GM12878 (cell line): ENCODE results near the gene MAN1A1. TPM values are rescaled to one million over a fixed set of nuclear protein-coding genes. Genes with fewer than 3 reads are reported as not detected.

Experiments used
- ATAC-seq: fragments of 200-7000 bp; cut with Tn5 transposase; 3 replicates; pipeline ENCODE4 v1.9.1; 2020; ENCODE audit warnings: mild to moderate bottlenecking, moderate library complexity
- BruUV-seq: library from RNA; stranded (reverse); fragments of 400-500 nt; replicated peaks from 2 replicates; lab custom pipeline; 2021; lab: Mats Ljungman, UMichigan
- CTCF ChIA-PET: fragments of 300-600 bp; sonication (Branson Sonifier 250); formaldehyde crosslinking; extraction: SDS; loops from one replicate; lab custom pipeline; 2021; ENCODE audit warnings: inconsistent platforms; lab: Yijun Ruan, JAX
- POLR2A ChIA-PET: fragments of 350-600 bp; formaldehyde crosslinking; extraction: SDS; loops from one replicate; lab custom pipeline; 2021; ENCODE audit warnings: inconsistent platforms; lab: Charles Lee
- RAD21 ChIA-PET: fragments of 300-600 bp; sonication (Branson Sonifier 250); formaldehyde crosslinking; loops from one replicate; lab custom pipeline; 2023; ENCODE audit warnings: antibody characterized with exemption; ENCODE audit not compliant: unreplicated experiment; lab: Charles Lee
- SMC1A ChIA-PET: fragments of 300-600 bp; sonication (Branson Sonifier 250); formaldehyde crosslinking; loops from one replicate; lab custom pipeline; 2023; ENCODE audit not compliant: unreplicated experiment, uncharacterized antibody; lab: Charles Lee
- DNase-seq: peaks from one replicate; pipeline ENCODE4 v3.0.0-alpha.2; 2011; ENCODE audit warnings: low read depth, low spot score
- FAIRE-seq: peaks from 3 replicates; lab custom pipeline; 2011; peaks lifted over from hg19 to GRCh38; lab: Jason Lieb, UNC
- H2AFZ ChIP-seq: 2 replicates; pipeline ENCODE4 v1.6.0; 2011; ENCODE audit warnings: low read depth, low read length, control low read depth; ENCODE audit not compliant: control insufficient read depth
- H3K27ac ChIP-seq: 2 replicates; pipeline ENCODE4 v1.5.1; 2011; ENCODE audit warnings: control low read depth; ENCODE audit not compliant: control insufficient read depth, insufficient read depth
- H3K27me3 ChIP-seq, 2 experiments: replicated peaks in 1 of 2; 2 replicates each; pipeline versions ENCODE4 v1.6.0 to v1.6.1; 2011; ENCODE audit warnings: low read length in 1 of 2; ENCODE audit not compliant: control insufficient read depth in 2 of 2, insufficient read depth in 2 of 2
- H3K36me3 ChIP-seq, 2 experiments: 2 replicates each; pipeline ENCODE4 v1.5.1; 2011; ENCODE audit warnings: low read length in 1 of 2; ENCODE audit not compliant: control insufficient read depth in 2 of 2, insufficient read depth in 2 of 2
- H3K4me1 ChIP-seq: 2 replicates; pipeline ENCODE4 v1.6.1; 2011; ENCODE audit warnings: mild to moderate bottlenecking, low read length, moderate library complexity, mixed read lengths; ENCODE audit not compliant: control insufficient read depth, insufficient read depth
- H3K4me2 ChIP-seq: 2 replicates; pipeline ENCODE4 v1.6.0; 2011; ENCODE audit warnings: control low read depth; ENCODE audit not compliant: control insufficient read depth, insufficient read depth
- H3K4me3 ChIP-seq: fragments of 200-600 bp; sonication (generic); 2 replicates; pipeline ENCODE4 v1.5.1; 2016
- H3K79me2 ChIP-seq: 2 replicates; pipeline ENCODE4 v1.6.0; 2011; ENCODE audit warnings: low read length; ENCODE audit not compliant: control insufficient read depth, insufficient read depth
- H3K9ac ChIP-seq: 2 replicates; pipeline ENCODE4 v1.8.0; 2011; ENCODE audit warnings: low read length, control low read depth, mixed read lengths; ENCODE audit not compliant: control insufficient read depth, insufficient read depth
- H3K9me3 ChIP-seq: replicated peaks from 3 replicates; pipeline ENCODE4 v1.5.1; 2011; ENCODE audit warnings: mild to moderate bottlenecking, low read length; ENCODE audit not compliant: control insufficient read depth, insufficient read depth
- H4K20me1 ChIP-seq: 2 replicates; pipeline ENCODE4 v1.6.0; 2011; ENCODE audit not compliant: control insufficient read depth, insufficient read depth
- ATF2 ChIP-seq: IDR thresholded peaks from 2 replicates; pipeline ENCODE4 v1.6.1; 2012; ENCODE audit warnings: low read length, inconsistent platforms
- IKZF2 ChIP-seq, 2 experiments: fragments of 450-650 bp; IDR thresholded peaks; 2 replicates each; pipeline ENCODE4 v1.6.1; 2017; ENCODE audit warnings: mild to moderate bottlenecking in 2 of 2, moderate library complexity in 2 of 2
- JUNB ChIP-seq: IDR thresholded peaks from 2 replicates; pipeline ENCODE4 v1.6.1; 2016; ENCODE audit warnings: antibody characterized with exemption, mild to moderate bottlenecking
- MAX ChIP-seq: IDR thresholded peaks from 2 replicates; pipeline ENCODE4 v1.6.1; 2012; ENCODE audit warnings: low read depth, low read length, improper control_type of control experiment
- NFIC ChIP-seq: IDR thresholded peaks from 2 replicates; pipeline ENCODE4 v1.6.1; 2012; ENCODE audit warnings: low read depth, mild to moderate bottlenecking, inconsistent platforms, low read length, moderate library complexity
- NFYA ChIP-seq: IDR thresholded peaks from 2 replicates; pipeline ENCODE4 v1.6.1; 2011; ENCODE audit warnings: low read depth, mild to moderate bottlenecking, low read length, improper control_type of control experiment, borderline replicate concordance
- NFYB ChIP-seq: IDR thresholded peaks from 2 replicates; pipeline ENCODE4 v1.6.1; 2011; ENCODE audit warnings: low read depth, mild to moderate bottlenecking, low read length, improper control_type of control experiment, moderate library complexity; ENCODE audit not compliant: insufficient read depth
- PAX5 ChIP-seq: IDR thresholded peaks from 2 replicates; pipeline ENCODE4 v1.6.1; 2011; ENCODE audit warnings: low read depth, low read length, borderline replicate concordance
- PKNOX1 ChIP-seq: fragments of 450-650 bp; IDR thresholded peaks from 2 replicates; pipeline ENCODE4 v1.6.1; 2016; ENCODE audit warnings: mild to moderate bottlenecking
- POLR2A ChIP-seq: IDR thresholded peaks from 2 replicates; pipeline ENCODE4 v1.6.1; 2011; ENCODE audit warnings: low read depth, mild to moderate bottlenecking, low read length
- RUNX3 ChIP-seq: IDR thresholded peaks from 2 replicates; pipeline ENCODE4 v1.6.1; 2012; ENCODE audit warnings: low read length, inconsistent platforms
- SPI1 ChIP-seq: IDR thresholded peaks from 2 replicates; pipeline ENCODE4 v1.6.1; 2011; ENCODE audit warnings: low read depth, mild to moderate bottlenecking, low read length, moderate library complexity, borderline replicate concordance; ENCODE audit not compliant: insufficient read depth
- SRF ChIP-seq, 2 experiments: IDR thresholded peaks; 2 replicates each; pipeline ENCODE4 v1.6.1; 2011; ENCODE audit warnings: low read depth in 2 of 2, low read length in 2 of 2, mild to moderate bottlenecking in 1 of 2, moderate library complexity in 1 of 2
- WGBS: methylation state at CpG from one replicate; pipeline ENCODE4 v1.1.6; 2016; ENCODE audit warnings: low lambda C conversion rate; ENCODE audit not compliant: insufficient replicate concordance, insufficient coverage; ENCODE audit errors: missing lambda C conversion rate; 5-methylcytosine and 5-hydroxymethylcytosine counted together
- in situ Hi-C: fragments of 300-500 bp; cut with MboI; formaldehyde crosslinking; loops from 9 replicates; pipeline ENCODE4 v1.14.3; 2018; ENCODE audit warnings: mixed read lengths
- intact Hi-C: fragments of 100-400 bp; cut with micrococcal nuclease; formaldehyde crosslinking; loops from one replicate; pipeline ENCODE4 v1.14.2; 2022; ENCODE audit not compliant: unreplicated experiment
- polyA plus RNA-seq, 11 experiments: library from polyadenylated mRNA; depleted of rRNA in 4 of 11; unstranded in 6 of 11; stranded (reverse) in 5 of 11; fragments of >200 nt; fragmentation: Nextera tagmentation in 4 of 11; fragmentation: Illumina TruSeq in 1 of 11; extraction: Ambion mirVana in 4 of 11; extraction: Trizol in 1 of 11; gene quantifications; 1 replicate in 1 of 11; 2 replicates in 10 of 11; pipeline versions ENCODE4 v1.2.1 to v1.2.3, GENCODE V29; 2011 to 2016; ENCODE audit warnings: inconsistent platforms in 2 of 11, missing spikeins in 2 of 11, low read depth in 1 of 11
- total RNA-seq, 4 experiments: library from RNA; depleted of rRNA in 3 of 4; stranded (reverse); fragments of >200 nt in 3 of 4; fragmentation: Illumina TruSeq in 1 of 4; extraction: Trizol in 1 of 4; gene quantifications; 2 replicates each; pipeline versions ENCODE4 v1.2.1 to v1.2.3, GENCODE V29; 2013 to 2021

Gene MAN1A1
- total and polyA plus RNA-seq, 10 of the 15 experiments (the other 5 are each of a cell fraction or from before 2014, with no cell fraction given): 5.4 to 28.1 (median 19.5) TPM

- no peak for TF ChIP-seq NFYB
- no peak for TF ChIP-seq SRF (IDR thresholded peaks at IDR 0.05; ENCODE audit: low read depth in 2 of 2, low read length in 2 of 2)
- TF ChIP-seq NFYA: no peak
- TF ChIP-seq, all 136 proteins: peak for 0
- DNase-seq: no peak
- ChIA-PET CTCF (interaction anchor here (0.7 to 2.3 kb wide), 8 partner anchors 10 to 133 kb away, joined by 3 to 8 read pairs (median 4); no protein-coding TSS in a partner anchor), POLR2A (interaction anchor here (0.7 to 1.4 kb wide), 2 partner anchors 17 to 23 kb away, joined by 3 read pairs; no protein-coding TSS in a partner anchor), RAD21 (interaction anchor here (0.6 to 2.2 kb wide), 2 partner anchors 8 to 99 kb away, joined by 3 to 8 read pairs; no protein-coding TSS in a partner anchor), SMC1A (interaction anchor here (0.6 to 3.8 kb wide), 12 partner anchors 8 to 252 kb away, joined by 3 to 34 read pairs (median 6); no protein-coding TSS in a partner anchor)
- in situ Hi-C loops: no loop called here
- H3K27ac ChIP-seq: no peak overlapping the region
- H2AFZ ChIP-seq: no peak overlapping the region
- intact Hi-C loops: no loop called here
- H3K79me2 ChIP-seq: no peaks in the 10 kb centered on the region
- FAIRE-seq: no peak
- H3K4me3 ChIP-seq: no peak overlapping the region
- H4K20me1 ChIP-seq: no peaks in the 10 kb centered on the region
- BruUV-seq: no TSS peak
- peaks cover 2% of the 10 kb centered on the region; the same call in 1 of the 2 replicates for H3K4me1 ChIP-seq
- ATAC-seq: no peak
- no peaks in the 10 kb centered on the region for H3K27me3 ChIP-seq
- no peaks in the 10 kb centered on the region for H3K9me3 ChIP-seq
- no peak overlapping the region for H3K4me2 ChIP-seq
- no peaks in the 10 kb centered on the region; a peak in 1 of 4 replicates for H3K36me3 ChIP-seq
- H3K9ac ChIP-seq: no peak overlapping the region
Observed at GRCh38 chr6:119210596-119210995, 139.0 kb downstream of the MAN1A1 start.

- Histone ChIP-seq H4K20me1 (no peaks in the 10 kb centered on the region), H3K9ac (no peak overlapping the region), H3K27me3 (no peaks in the 10 kb centered on the region), H3K36me3 (no peaks in the 10 kb centered on the region; a peak in 1 of 4 replicates), H3K4me3 (no peak overlapping the region), H2AFZ (peak overlapping the region; percentile 48), H3K27ac (peak overlapping the region; percentile 22; the same call in 1 of the 2 replicates), H3K79me2 (no peaks in the 10 kb centered on the region), H3K9me3 (no peaks in the 10 kb centered on the region), H3K4me1 (peaks cover 2% of the 10 kb centered on the region; the same call in 1 of the 2 replicates), H3K4me2 (peak overlapping the region; percentile 23; the same call in 1 of the 2 replicates)
- 10% methylated on average over 11 of the region's 11 CpGs for WGBS
- ATAC-seq (peak; percentile 78), FAIRE-seq (no peak), DNase-seq (peak; percentile 21)
- BruUV-seq: no TSS peak
- TF ChIP-seq POLR2A (no peak), SPI1 (no peak), JUNB (peak; percentile 58), IKZF2 (IDR thresholded peaks at IDR 0.05) (0 out of 4 replicates have a peak, but pooled peaks of 1 of the 2 experiments have one; percentile 14), RUNX3 (peak; percentile 32; the same call in 1 of the 2 replicates), NFIC (0 out of 2 replicates have a peak, but pooled peaks have one; percentile 28), PAX5 (no peak), MAX (no peak), PKNOX1 (no peak), ATF2 (no peak)
- POLR2A ChIA-PET: interaction anchor here (0.6 to 1.4 kb wide), 4 partner anchors 24 to 102 kb away, joined by 3 read pairs; no protein-coding TSS in a partner anchor
- SMC1A ChIA-PET: interaction anchor here (0.8 to 3.8 kb wide), 19 partner anchors 9 to 253 kb away, joined by 3 to 34 read pairs (median 4); no protein-coding TSS in a partner anchor
- CTCF ChIA-PET: interaction anchor here (0.6 to 2.3 kb wide), 10 partner anchors 9 to 134 kb away, joined by 3 to 8 read pairs (median 4); no protein-coding TSS in a partner anchor
- in situ Hi-C loops: no loop called here
- intact Hi-C loops: no loop called here
- RAD21 ChIA-PET: interaction anchor here (1.0 to 2.2 kb wide), 6 partner anchors 9 to 125 kb away, joined by 3 to 8 read pairs (median 4); no protein-coding TSS in a partner anchor
Observed at GRCh38 chr6:119209452-119210205, 139.9 kb downstream of the MAN1A1 start.
